GM21423 (cell line): ENCODE measurements around the gene CHD2.

Experiments
- ATAC-seq: cut with Tn5 transposase; IDR thresholded peaks from one replicate; pipeline ENCODE4 v1.9.1; 2021; ENCODE audit warnings: mild to moderate bottlenecking, moderate library complexity; ENCODE audit not compliant: unreplicated experiment

The CHD2 gene

DNA sequence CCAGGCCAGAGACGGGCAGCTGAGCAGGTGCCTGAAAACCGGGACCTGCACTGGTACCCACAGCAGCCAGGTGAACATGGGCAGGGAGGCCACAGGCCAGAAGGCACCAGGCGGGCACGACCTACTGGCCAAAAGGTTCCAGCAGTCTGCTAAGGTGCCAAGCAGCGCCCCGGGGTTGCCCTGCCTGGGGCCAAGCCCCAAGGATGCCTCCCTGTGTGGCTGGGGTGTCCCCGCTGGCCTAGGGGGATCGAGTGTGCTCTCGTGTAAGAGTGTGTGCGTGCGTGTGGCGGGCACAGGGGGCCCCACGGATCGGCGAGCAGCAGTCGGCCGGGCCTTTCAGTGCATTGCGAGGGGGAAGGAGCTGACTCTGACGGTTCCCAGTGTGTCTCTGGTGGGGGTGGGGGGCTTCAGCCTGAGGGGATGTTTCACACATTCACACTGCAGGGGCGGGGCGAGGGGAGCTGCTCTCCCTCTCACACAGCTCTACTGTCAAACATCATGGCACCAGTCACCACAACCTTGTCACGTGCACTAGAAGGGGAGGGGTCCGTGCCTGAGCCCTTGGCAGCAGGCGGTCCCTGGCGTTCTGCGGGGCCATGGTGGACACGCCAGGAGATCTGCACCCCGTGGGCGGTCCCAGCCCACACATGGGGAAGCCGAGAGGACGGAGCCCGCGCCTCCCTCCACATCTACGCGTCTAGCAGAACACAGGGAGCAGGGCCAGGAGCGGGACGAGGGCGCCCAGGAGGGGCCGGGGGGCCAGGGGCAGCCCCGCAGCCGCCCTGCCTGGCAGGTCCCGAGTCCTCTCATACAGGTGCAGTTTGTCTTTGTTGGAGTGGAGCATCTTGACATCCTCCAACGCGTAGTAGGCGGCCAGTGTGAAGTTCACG is 144.4 kb downstream of the CHD2 start:
- no peak for ATAC-seq

DNA sequence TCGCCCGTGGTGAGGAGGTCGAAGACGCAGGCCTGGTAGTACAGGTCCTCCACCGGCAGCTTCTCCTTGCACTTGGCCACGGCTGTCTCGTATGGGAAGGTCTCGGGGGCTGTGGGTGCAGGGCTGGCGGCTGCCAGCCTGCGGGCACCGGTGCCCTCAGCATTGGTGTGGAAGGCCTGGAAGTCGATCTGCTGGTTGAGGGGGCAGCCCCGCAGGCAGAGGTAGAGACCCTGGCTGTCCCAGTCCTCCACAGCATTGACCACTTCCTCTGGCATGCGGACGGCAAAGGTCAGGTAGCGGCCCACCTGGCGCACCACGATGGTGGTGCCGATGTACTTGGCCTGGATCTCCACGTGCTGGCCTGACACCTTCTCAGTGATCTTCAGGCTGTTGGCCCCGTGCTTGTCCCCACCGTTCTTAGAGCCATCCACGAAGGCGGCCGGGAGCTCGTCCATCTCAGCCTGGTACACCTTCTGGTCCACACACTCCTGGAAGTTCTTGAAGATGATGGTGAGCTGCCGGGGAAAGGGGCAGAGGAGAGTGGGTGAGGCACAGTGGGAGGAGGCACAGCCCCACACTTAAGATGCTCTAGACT is 145.2 kb downstream of the CHD2 start:
- ATAC-seq = no peak

DNA sequence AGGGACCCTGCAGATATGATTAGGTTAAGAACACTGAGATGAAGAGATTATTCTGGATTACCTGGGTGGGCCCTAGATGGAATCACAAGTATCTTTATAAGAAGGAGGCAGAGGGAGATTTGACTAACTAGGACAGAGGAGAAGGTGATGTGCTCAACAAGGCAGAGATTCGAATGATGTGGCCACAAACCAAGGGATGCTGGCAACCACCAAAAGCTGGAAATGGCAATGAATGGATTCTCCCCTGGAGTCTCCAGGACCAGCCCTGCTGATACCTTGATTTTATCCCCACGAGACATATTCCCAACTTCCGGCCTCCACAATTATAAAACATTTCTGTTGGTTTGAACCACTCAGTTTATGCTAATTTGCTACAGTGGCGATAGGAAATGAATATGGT is 146.0 kb downstream of the CHD2 start:
- no peak for ATAC-seq

DNA sequence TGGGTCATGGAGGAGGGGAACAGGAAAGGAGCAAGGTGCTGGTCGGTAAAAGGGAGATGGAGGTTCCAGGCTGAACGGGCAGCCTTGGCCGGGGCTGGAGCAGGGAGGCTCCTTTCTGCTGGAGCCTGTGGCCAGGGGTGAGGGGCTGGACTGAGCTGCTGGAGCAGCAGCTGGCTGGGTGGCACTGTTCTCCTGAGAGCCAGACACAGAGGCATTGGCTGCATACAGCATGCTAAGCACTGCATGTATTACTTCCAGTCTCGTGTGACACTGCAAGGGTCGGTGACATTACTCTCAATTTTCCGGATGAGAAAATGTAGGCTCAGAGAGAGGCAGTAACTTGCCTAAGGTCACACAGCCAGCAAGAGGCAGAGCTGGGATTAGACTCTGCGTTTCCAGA is 146.6 kb downstream of the CHD2 start:
- no peak for ATAC-seq

DNA sequence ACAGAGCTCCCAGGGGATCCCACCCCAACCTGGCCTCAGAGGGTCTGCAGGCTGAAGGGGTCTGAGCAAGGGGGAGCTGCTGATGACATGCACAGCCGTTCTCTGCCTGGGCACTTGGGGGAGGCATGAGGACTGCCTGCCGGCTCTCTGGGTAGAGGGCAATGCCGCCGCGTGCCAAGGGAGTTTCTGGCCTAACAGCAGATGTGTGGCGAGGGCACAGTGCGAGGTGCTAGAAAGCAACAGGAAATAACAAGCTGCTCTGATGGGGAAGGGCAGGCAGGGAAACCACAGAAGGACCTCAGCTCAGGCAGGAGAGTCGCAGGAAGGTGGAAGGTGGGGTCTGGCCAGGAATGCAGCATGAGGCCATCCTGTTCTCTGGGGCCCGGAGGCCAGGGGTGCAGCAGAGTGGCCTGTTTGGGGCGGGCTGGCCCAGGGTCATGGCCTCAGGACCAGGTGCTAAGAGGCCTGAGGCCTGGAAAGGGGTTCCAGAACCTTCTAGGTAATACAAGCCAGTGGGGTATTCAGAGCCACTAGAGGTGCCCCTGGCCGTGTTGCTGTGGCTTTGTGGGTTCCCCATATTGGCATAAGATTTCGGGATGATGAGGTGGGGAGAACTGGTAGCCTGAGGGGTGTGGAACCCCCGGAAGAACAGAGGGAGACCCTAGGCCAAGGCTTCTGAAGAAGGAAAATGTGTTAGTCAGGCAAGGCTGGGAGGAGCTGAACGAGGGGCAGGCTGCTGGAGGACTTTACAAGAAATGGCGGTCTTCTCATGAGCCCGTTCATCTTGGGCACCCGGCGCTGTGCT is 147.7 kb downstream of the CHD2 start:
- no peak for ATAC-seq

DNA sequence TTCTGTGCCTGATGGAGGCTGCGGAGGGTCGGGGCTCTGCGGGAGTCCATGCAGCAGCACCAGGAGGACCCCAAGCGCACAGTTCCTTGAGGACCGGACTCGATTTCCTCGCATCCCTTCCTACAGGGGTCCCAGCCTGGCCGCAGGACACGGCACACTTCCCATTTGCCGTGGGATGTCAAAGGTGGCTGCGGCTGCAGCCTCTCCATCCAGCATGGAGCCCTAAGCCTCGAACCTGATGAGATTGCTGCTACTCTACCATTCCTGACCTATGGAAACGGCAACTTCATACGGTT is 148.2 kb downstream of the CHD2 start:
- ATAC-seq = no peak

DNA sequence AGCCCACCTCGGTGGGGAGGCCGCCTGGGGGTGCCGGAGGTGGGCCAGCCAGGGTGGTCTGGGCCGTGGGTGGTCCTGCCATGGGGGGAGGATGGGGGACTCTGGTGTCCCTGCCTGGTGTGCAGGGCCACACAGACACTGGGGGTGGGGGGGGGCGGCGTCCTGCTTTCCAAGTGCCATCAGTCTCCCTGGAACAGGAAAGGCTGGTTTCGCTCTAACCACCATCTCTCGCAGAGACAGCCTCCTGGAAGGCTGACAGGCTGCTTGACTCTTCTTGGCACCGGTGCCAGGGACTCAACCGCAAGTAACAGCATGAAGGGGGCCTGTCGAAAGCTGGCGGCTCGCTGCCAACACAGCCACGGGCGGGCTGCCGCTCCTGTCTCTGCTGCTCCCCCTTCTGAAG is 148.6 kb downstream of the CHD2 start:
- ATAC-seq = no peak

DNA sequence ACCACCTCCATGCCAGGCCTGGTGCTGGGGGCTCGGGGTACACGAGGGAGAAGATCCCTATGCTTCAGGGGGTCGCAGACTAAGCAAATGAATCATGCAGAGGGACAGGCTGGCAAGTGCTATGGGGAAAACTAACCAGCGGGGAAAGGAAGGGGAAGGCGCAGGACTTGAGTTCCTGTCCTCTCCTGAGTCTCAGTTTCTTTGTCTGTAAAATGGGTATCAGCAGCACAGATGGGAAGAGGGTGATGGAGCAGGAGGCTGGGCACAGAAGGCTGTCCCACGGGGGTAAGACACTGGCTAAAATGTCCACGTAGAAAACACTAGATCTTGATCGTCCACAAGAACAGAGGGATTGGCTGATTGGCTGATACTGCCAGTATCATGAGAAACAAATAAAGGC is 149.1 kb downstream of the CHD2 start:
- no peak for ATAC-seq

DNA sequence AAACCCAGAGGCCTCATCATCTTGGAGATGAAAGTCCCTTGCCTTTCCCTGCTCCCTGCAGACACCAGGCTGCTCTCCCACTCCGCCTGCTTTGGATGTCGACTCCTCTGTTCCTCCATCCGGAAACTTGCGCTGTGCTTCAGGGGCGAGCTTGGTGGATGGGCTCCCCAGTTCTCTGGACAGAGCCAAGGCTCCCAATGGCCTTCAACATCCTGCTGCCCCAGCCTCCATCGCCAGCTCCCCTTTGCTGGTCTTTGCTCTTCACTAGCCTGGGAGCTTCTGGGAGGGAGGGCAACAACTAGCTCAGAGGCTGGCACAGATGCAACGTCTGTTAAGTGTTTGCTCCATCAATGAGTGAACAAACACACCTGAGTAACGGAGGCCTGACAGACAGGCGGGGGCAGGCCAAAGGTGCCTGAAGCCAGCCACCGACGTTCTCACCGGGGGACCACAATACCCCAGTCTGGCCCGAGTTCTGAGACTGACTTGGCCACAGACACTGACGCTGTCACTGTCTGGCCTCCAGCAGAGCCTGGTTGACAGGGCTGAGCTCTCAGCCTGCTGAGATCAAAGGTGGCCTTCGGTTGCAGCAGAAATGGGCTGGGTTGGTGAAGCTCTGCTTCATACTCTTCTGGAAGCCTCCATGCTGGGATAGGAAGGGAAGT is 149.9 kb downstream of the CHD2 start:
- ATAC-seq = no peak

DNA sequence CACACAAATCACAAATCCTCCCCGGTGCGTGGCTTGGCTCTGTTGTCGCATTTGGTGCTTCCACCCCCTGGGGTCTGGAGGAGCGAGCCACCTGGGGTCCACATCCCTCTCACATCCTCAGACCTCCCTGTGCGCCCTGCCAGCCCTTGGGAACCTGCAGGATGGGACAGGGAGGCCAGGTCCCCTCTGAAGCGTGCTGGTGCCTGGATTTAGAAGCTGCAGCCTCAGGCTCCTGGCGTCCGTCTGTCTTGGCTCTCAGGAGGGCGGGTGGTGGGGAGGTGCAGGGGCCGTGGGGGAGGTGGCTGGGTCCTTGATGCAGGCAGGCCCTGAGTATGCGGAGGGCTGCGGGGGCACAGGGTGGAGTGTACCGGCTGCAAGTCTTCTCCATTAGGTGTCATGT is 150.5 kb downstream of the CHD2 start:
- no peak for ATAC-seq

DNA sequence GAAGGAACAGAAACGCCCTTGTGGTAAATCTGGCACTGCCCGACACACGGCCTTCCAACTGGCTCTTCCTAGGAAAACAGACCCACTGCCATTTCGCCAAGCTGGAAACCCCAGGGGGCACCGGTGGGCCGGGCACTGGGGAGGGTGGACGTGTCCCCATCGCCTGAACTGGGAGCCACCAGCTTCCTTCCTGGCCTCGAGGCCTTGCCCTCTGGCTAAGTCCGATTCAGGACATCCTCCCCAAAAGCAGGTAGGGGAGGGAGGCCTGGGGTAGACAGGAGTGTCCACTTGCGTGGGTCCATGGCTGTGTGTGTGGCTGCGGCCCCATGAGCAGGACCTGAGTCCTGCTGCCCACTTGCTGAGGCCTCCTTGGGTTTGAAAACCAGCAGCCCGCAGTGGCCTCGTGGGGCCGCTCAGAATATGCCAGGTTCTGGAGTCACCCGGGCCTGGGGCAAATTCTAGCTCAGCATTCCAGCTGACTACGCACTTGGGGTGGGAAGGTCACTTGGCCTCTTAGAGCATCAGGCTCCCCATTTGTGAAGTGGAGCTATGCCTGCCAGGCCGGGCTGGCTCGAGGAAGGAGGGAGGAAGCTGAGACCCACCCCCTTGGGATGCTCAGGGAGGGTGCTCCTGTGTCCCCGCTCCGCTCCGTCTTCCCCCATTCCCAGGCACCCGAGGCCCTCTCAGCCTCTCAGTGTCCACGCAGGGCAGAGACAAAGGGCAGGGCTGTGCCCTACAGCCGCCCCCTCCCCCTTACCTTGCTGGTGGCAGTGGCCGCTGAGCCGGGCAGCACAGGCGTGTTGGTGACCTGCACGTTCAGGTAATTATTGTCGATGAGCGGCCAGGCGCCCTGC is 151.3 kb downstream of the CHD2 start:
- ATAC-seq = no peak

DNA sequence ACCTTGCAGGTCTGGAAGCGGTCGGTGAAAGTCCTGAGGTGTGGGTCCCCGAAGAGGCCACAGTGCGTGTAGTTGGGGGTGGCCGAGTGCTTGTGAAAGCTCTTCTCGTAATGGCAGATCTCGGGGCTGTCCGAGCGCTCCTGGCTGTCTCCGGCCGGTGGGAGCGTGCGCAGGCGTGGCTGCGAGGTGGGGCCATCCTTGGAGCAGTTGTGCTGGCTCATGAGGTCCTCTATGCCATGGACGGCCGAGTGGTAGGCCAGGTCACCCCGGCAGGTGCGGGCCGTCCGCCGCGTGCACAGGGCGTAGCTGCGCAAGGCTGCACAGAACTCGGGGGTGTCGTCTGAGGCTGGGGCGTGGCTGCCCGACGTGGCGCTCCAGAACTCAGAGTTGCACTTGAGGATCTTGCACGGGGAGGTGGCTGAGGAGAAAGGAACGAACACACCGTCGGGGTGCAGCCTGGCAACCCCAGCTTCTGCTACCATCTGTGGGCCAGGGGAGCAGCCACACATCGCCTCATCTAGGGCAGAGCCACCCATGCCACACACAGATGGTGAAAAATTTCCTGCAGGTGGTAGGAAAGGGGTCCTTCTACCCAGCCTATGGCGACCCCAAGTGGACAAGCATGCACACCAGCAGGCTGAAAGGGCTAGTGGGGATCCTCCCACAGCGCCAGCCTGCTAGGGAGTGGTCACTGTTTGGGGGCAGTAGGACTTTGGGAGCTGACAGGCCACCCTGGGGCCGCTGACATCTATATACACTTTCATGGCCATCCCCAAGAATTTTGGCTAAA is 152.2 kb downstream of the CHD2 start:
- ATAC-seq = no peak

DNA sequence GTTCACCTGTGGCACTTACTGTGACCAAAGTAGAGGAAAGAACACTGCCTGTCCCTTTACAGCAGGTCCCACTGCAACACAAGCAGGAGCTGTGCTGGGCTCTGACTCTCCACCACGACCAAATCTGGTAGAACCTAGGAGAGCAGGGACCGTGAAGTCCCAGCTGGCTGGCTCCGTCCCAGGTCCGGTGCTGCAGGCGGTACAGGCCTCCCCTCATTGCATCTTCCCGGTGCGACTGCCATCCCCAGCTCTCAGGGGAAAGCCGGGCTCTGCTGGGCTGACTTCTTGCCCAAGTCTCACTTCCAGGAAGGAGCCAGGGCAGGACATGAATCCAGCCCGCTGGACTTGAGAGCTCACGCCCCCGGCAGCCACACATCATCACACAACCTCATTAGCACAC is 155.1 kb downstream of the CHD2 start:
- ATAC-seq = no peak

DNA sequence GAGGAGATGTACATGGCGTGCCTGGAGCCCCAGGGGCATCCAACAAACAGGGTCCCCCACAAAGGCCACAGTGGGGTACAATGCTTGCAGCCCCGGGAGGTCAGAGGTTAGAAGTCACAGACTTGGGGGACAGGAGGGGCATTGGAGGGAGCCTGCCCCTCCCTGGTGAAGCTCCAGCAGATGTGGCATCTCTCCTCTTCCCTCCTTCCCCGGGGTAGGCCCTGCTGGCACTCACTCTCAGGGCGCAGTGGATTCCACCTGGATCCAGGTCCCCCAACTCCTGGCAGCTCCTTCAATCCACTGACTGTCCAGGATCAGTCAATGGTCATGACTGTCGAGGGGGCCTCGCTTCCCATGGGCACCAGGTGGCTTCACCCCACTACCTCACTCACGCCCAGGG is 156.7 kb downstream of the CHD2 start:
- no peak for ATAC-seq

DNA sequence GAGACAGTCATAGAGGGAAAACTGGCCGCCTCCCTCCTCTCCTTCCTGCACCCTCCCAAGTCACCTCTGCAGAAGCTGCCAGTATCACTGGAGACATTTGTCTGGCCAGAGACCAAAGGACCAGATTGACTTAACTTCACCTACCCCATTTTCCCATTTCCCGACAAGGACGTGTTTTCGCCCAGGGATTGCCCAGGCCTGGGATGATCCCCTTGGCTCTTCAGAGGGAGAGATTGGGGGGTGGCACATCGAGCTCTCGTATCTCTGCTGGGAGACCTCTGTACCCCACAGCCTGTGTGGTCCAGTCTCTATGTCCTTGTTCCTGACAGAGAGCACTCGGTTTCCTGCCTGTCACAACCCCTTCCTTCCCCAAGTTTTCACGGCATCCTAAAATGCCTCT is 157.5 kb downstream of the CHD2 start:
- no peak for ATAC-seq

DNA sequence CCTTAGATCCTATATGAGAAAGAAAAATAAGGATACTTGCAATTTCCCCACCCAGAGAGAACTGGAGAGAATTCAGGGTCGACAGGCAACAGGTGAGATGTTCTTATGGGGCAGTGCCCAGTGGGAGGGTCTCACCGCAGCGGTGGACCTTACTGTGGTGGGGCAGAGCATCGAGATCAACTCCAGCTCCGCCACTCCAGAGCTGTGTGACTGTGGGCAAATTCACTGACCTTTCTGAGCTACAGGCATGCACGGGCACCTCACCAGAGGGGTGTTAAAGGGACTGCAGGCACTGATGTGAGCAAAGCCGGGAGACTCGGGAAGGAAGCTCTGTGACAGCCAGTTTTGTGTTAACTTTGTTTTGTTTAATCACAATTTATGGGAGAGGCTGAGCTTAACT is 158.0 kb downstream of the CHD2 start:
- no peak for ATAC-seq

DNA sequence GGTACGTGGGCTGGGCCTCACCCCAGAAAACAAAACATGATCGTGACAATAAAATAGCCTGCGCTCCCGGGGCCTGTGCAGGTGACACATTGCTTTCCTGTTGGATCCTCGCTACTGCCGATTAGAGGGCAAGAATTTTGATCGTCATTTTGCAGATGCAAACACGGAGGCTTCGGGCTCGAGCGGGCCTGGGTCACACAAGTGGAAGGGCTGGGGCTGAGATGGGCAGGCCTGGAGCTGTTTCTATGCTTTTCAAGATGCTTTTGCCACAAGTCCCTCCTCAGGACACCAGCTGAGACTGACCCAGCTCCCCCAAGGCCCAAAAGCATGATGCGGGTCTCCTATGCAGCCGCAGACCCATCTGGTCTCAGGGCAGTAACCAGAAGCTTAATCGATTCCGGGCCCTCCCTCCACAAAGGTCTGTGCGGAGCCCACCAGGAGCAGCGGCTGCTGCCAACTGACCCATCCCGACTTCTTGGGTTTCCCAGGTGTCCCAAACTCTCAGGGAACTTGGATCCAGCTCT is 158.8 kb downstream of the CHD2 start:
- ATAC-seq = no peak

DNA sequence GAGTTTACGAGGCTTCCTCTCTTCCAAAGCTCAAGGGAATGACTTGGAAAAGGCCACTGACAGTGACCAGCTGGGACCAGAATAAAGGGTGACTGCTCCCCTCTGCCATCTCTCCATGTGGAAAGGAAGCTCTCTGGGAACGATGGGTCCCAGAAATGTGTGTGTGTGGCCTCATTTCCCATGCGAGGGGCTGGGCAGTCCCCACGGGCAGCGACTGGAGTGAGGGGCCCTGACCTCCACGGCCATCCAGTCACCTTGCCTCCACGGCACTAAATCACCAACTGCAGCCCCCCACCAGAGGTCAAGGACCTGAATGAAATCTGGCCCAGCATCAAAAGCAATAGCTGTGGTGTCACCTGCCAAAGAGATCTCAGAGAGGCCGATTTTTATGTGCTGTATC is 159.3 kb downstream of the CHD2 start:
- ATAC-seq = no peak
